ENCODE measurements around the gene ARMC7.
"Not testable (repeated sequence)": the region's sequence is repeated elsewhere in the genome, so short reads cannot be mapped to it uniquely, and the experiment has no call there.

The ARMC7 gene

GRCh38 chr17:75155191-75155601 lies 45.4 kb downstream of the ARMC7 start:
- FAIRE-seq: no peak

DNA sequence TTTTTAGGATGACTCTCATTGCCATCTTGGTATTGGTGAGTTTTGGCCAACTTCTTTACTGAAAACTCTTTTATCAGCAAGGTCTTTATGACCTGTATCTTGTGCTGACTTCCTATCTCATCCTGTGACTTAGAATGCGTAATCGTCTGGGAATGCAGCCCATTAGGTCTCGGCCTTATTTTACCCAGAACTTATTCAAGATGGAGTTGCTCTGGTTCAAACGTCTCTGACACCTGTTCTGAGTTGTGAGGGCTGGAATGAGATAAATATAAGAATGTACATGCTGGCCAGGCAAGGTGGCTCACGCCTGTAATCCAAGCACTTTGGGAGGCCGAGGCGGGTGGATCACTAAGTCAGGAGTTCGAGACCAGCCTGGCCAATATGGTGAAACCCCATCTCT lies 48.7 kb downstream of the ARMC7 start:
- FAIRE-seq: not testable (repeated sequence)

DNA sequence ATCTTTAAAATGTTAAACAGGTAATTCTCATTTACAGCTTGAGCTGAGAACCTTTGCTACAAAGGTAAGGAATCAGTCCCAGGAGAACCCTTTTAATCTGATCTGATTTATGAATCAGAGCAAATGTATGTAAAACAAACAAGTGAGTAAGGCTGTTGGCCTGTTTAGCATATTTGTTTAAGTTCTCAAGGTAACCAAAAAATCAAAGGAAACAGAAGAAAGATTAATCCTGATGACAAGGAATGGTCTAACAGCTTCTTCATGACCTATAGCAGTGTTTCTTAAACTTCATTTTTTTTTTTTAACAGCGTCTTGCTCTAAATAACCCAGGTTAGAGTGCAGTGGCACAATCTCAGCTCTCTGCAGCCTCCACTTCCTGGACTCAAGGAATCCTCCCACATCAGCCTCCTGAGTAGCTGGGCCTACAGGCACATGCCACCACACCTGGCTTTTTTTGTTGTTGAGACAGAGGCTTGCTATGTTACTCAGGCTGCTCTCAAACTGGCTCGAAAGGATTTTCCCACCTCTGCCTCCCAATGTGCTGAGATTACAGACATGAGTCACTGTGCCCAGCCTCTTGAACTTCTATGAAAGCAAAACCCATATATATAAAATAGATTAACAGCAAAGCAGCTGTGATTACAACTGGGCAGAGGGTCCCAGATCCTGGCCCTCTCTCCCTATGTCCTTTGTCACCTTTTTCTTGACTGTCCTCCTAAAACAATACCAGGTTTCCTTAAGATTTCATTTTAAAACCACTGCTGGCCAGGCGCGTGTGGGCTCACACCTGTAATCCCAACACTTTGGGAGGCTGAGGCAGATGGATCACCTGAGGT lies 49.6 kb downstream of the ARMC7 start:
- FAIRE-seq: no peak

DNA sequence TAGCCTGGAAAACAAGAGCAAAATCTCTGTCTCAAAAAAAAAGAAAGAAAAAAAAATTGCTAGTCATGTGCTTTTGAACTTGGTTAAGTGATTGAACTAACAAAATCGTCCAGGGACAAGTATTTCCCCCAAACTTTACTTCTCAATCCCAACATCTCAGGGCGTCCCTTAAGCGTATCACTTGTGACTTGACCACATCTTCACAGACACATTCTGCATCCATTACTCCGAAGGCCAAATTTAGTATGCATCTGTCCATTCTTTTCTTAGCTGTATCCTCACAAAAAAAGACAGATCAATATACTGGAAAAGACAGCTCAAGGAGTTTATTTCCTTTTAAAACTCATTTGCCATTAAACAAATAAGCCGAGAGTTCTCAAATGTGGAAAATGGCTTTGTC lies 50.4 kb downstream of the ARMC7 start:
- FAIRE-seq: no peak

- FAIRE-seq: no peak
Observed at GRCh38 chr17:75163074-75163473, 53.3 kb downstream of the ARMC7 start.

GRCh38 chr17:75164606-75165005 lies 54.8 kb downstream of the ARMC7 start:
- not testable (repeated sequence) for FAIRE-seq

DNA sequence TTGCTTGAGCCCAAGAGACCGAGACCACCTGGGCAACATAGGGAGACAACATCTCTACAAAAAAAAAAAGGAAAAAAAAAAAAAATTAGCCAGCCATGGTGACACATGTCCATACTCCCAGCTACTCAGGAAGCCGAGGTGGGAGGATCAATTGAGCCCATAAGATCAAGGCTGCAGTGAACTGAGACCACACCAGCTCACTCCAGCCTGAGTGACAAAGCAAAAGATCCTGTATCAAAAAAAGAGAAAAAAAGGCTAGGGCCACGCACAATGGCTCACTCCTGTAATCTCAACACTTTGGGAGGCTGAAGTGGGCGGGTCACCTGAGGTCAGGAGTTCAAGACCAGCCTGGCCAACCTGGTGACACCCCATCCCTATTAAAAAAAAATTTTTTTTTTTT lies 59.2 kb downstream of the ARMC7 start:
- no peak for FAIRE-seq

- FAIRE-seq: no peak
Observed at GRCh38 chr17:75173526-75173925, 63.8 kb downstream of the ARMC7 start.

- FAIRE-seq: no peak
Observed at GRCh38 chr17:75174996-75175395, 65.2 kb downstream of the ARMC7 start.

- no peak for FAIRE-seq
Observed at GRCh38 chr17:75176625-75177024, 66.9 kb downstream of the ARMC7 start.

GRCh38 chr17:75178453-75178852 lies 68.7 kb downstream of the ARMC7 start:
- no peak for FAIRE-seq
